SK-N-SH (cell line): ENCODE results near the gene FBXW10B.
"Not testable (repeated sequence)": the region's sequence is repeated elsewhere in the genome, so short reads cannot be mapped to it uniquely, and the experiment has no call there.

Experiments used
- RAD21 ChIP-seq: IDR thresholded peaks from 2 replicates; pipeline ENCODE4 v1.6.1; 2012; ENCODE audit warnings: mild to moderate bottlenecking, low read length
- SIN3A ChIP-seq: IDR thresholded peaks from 2 replicates; pipeline ENCODE4 v1.6.1; 2012; ENCODE audit warnings: low read depth, mild to moderate bottlenecking, low read length, moderate library complexity, borderline replicate concordance
- TF ChIP-seq, protein P1 (sequence below): fragments of 150-350 bp; IDR thresholded peaks from 2 replicates; pipeline ENCODE4 v1.6.1; 2017; ENCODE audit warnings: antibody characterized with exemption, low read length, low read depth, borderline replicate concordance

DNA sequence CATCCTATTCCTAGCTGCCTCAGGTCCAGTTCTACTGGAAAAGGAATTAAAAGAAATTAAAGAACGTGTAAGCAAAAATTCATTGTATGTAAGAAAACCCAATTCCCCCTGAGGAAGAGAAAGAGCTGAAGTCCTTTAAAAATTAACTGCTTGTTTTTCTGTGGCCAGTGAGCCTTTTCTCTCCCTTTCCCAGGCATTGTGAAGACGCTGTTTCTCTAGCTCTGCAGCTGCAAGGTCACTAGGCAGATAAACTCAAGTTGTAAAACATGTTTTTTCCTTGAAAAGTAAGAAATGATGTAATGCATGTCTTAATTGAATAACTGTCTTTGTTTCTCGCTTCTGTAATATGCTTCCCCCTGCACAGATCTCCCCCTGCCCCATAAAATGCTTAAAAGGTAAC, 34.9 kb upstream of the FBXW10B start:
- TF ChIP-seq RAD21, SIN3A: not testable (repeated sequence)
- TF ChIP-seq, protein P1, sequence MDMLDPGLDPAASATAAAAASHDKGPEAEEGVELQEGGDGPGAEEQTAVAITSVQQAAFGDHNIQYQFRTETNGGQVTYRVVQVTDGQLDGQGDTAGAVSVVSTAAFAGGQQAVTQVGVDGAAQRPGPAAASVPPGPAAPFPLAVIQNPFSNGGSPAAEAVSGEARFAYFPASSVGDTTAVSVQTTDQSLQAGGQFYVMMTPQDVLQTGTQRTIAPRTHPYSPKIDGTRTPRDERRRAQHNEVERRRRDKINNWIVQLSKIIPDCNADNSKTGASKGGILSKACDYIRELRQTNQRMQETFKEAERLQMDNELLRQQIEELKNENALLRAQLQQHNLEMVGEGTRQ = not testable (repeated sequence)
